ENCODE measurements around the gene TTC7B.
"Not testable (repeated sequence)": the region's sequence is repeated elsewhere in the genome, so short reads cannot be mapped to it uniquely, and the experiment has no call there.

TTC7B gene

GRCh38 chr14:90530523-90530922 lies 285.7 kb downstream of the TTC7B start:
- H3K4me3 ChIP-seq (ENCODE audit: low read depth in 1 of 5, low read length in 5 of 5) = no peak overlapping the region
- H3K27me3 ChIP-seq (ENCODE audit: control insufficient read depth in 5 of 5, insufficient read depth in 4 of 5, low read length in 5 of 5) = no peaks in the 10 kb centered on the region
- H3K27ac ChIP-seq (ENCODE audit: low read depth, low read length) = no peak overlapping the region
- H3K9me3 ChIP-seq (ENCODE audit: control insufficient read depth in 5 of 5, low read length in 5 of 5) = peaks cover 0 to 3% (median 0%) of the 10 kb centered on the region in 5 donors
- H3K36me3 ChIP-seq (ENCODE audit: control insufficient read depth in 5 of 5, insufficient read depth in 5 of 5, low read length in 5 of 5) = no peaks in the 10 kb centered on the region
- peaks cover 2 to 30% (median 19%) of the 10 kb centered on the region in 5 donors for H3K4me1 ChIP-seq (ENCODE audit: control insufficient read depth in 5 of 5, insufficient read depth in 5 of 5, low read length in 5 of 5)
- H3K9ac ChIP-seq (ENCODE audit: low read length in 5 of 5) = no peak overlapping the region

- peaks cover 0 to 20% (median 6%) of the 10 kb centered on the region in 5 donors for H3K4me1 ChIP-seq (ENCODE audit: control insufficient read depth in 5 of 5, insufficient read depth in 5 of 5, low read length in 5 of 5)
- peaks cover 0 to 3% (median 0%) of the 10 kb centered on the region in 5 donors for H3K27me3 ChIP-seq (ENCODE audit: control insufficient read depth in 5 of 5, insufficient read depth in 4 of 5, low read length in 5 of 5)
- peaks cover 0 to 3% (median 0%) of the 10 kb centered on the region in 5 donors for H3K9me3 ChIP-seq (ENCODE audit: control insufficient read depth in 5 of 5, low read length in 5 of 5)
- H3K4me3 ChIP-seq (ENCODE audit: low read depth in 1 of 5, low read length in 5 of 5) = no peak overlapping the region
- H3K9ac ChIP-seq (ENCODE audit: low read length in 5 of 5) = no peak overlapping the region
- H3K27ac ChIP-seq (ENCODE audit: low read depth, low read length) = no peak overlapping the region
- H3K36me3 ChIP-seq (ENCODE audit: control insufficient read depth in 5 of 5, insufficient read depth in 5 of 5, low read length in 5 of 5) = no peaks in the 10 kb centered on the region
These were observed 288.3 kb downstream of the TTC7B start for GRCh38 chr14:90527978-90528377.

- H3K27ac ChIP-seq (ENCODE audit: low read depth, low read length); H3K9me3 ChIP-seq (ENCODE audit: control insufficient read depth in 5 of 5, low read length in 5 of 5); H3K9ac ChIP-seq (ENCODE audit: low read length in 5 of 5); H3K4me3 ChIP-seq (ENCODE audit: low read depth in 1 of 5, low read length in 5 of 5); H3K27me3 ChIP-seq (ENCODE audit: control insufficient read depth in 5 of 5, insufficient read depth in 4 of 5, low read length in 5 of 5); H3K36me3 ChIP-seq (ENCODE audit: control insufficient read depth in 5 of 5, insufficient read depth in 5 of 5, low read length in 5 of 5): not testable (repeated sequence)
- H3K4me1 ChIP-seq (ENCODE audit: control insufficient read depth in 5 of 5, insufficient read depth in 5 of 5, low read length in 5 of 5) = peaks cover 0 to 30% (median 15%) of the 10 kb centered on the region in 5 donors
These were observed 289.7 kb downstream of the TTC7B start for GRCh38 chr14:90526536-90526935.

GRCh38 chr14:90525353-90526028 lies 290.7 kb downstream of the TTC7B start:
- peaks cover 4 to 40% (median 25%) of the 10 kb centered on the region in 5 donors for H3K4me1 ChIP-seq (ENCODE audit: control insufficient read depth in 5 of 5, insufficient read depth in 5 of 5, low read length in 5 of 5)
- not testable (repeated sequence) for H3K36me3 ChIP-seq (ENCODE audit: control insufficient read depth in 5 of 5, insufficient read depth in 5 of 5, low read length in 5 of 5); H3K27ac ChIP-seq (ENCODE audit: low read depth, low read length); H3K9me3 ChIP-seq (ENCODE audit: control insufficient read depth in 5 of 5, low read length in 5 of 5); H3K4me3 ChIP-seq (ENCODE audit: low read depth in 1 of 5, low read length in 5 of 5); H3K27me3 ChIP-seq (ENCODE audit: control insufficient read depth in 5 of 5, insufficient read depth in 4 of 5, low read length in 5 of 5); H3K9ac ChIP-seq (ENCODE audit: low read length in 5 of 5)

- H3K9ac ChIP-seq (ENCODE audit: low read length in 5 of 5) = no peak overlapping the region
- peaks cover 0 to 7% (median 3%) of the 10 kb centered on the region in 5 donors for H3K9me3 ChIP-seq (ENCODE audit: control insufficient read depth in 5 of 5, low read length in 5 of 5)
- H3K36me3 ChIP-seq (ENCODE audit: control insufficient read depth in 5 of 5, insufficient read depth in 5 of 5, low read length in 5 of 5) = no peaks in the 10 kb centered on the region
- no peak overlapping the region for H3K4me3 ChIP-seq (ENCODE audit: low read depth in 1 of 5, low read length in 5 of 5)
- peaks cover 0 to 9% (median 3%) of the 10 kb centered on the region in 5 donors for H3K27me3 ChIP-seq (ENCODE audit: control insufficient read depth in 5 of 5, insufficient read depth in 4 of 5, low read length in 5 of 5)
- H3K4me1 ChIP-seq (ENCODE audit: control insufficient read depth in 5 of 5, insufficient read depth in 5 of 5, low read length in 5 of 5) = peaks cover 4 to 53% (median 33%) of the 10 kb centered on the region in 5 donors
- H3K27ac ChIP-seq (ENCODE audit: low read depth, low read length) = peak overlapping the region; percentile 0
These were observed 292.0 kb downstream of the TTC7B start for GRCh38 chr14:90523961-90524875.

- Histone ChIP-seq H3K9me3 (ENCODE audit: control insufficient read depth in 5 of 5, low read length in 5 of 5) (peaks cover 0 to 7% (median 3%) of the 10 kb centered on the region in 5 donors), H3K4me1 (ENCODE audit: control insufficient read depth in 5 of 5, insufficient read depth in 5 of 5, low read length in 5 of 5) (peaks cover 4 to 60% (median 38%) of the 10 kb centered on the region in 5 donors), H3K27me3 (ENCODE audit: control insufficient read depth in 5 of 5, insufficient read depth in 4 of 5, low read length in 5 of 5) (peaks cover 0 to 9% (median 5%) of the 10 kb centered on the region in 5 donors), H3K4me3 (ENCODE audit: low read depth in 1 of 5, low read length in 5 of 5) (no peak overlapping the region), H3K9ac (ENCODE audit: low read length in 5 of 5) (no peak overlapping the region), H3K36me3 (ENCODE audit: control insufficient read depth in 5 of 5, insufficient read depth in 5 of 5, low read length in 5 of 5) (no peaks in the 10 kb centered on the region), H3K27ac (ENCODE audit: low read depth, low read length) (peak overlapping the region; percentile 0)
These were observed 292.7 kb downstream of the TTC7B start for GRCh38 chr14:90523544-90523943.

GRCh38 chr14:90522571-90523191 lies 293.5 kb downstream of the TTC7B start:
- Histone ChIP-seq H3K27me3 (ENCODE audit: control insufficient read depth in 5 of 5, insufficient read depth in 4 of 5, low read length in 5 of 5) (peaks cover 0 to 9% (median 6%) of the 10 kb centered on the region in 5 donors), H3K4me3 (ENCODE audit: low read depth in 1 of 5, low read length in 5 of 5) (no peak overlapping the region), H3K9me3 (ENCODE audit: control insufficient read depth in 5 of 5, low read length in 5 of 5) (peaks cover 0 to 7% (median 3%) of the 10 kb centered on the region in 5 donors), H3K36me3 (ENCODE audit: control insufficient read depth in 5 of 5, insufficient read depth in 5 of 5, low read length in 5 of 5) (no peaks in the 10 kb centered on the region), H3K9ac (ENCODE audit: low read length in 5 of 5) (no peak overlapping the region), H3K4me1 (ENCODE audit: control insufficient read depth in 5 of 5, insufficient read depth in 5 of 5, low read length in 5 of 5) (peaks cover 4 to 69% (median 46%) of the 10 kb centered on the region in 5 donors), H3K27ac (ENCODE audit: low read depth, low read length) (peak overlapping the region; percentile 0)

- Histone ChIP-seq H3K4me1 (ENCODE audit: control insufficient read depth in 5 of 5, insufficient read depth in 5 of 5, low read length in 5 of 5) (peaks cover 4 to 75% (median 46%) of the 10 kb centered on the region in 5 donors), H3K36me3 (ENCODE audit: control insufficient read depth in 5 of 5, insufficient read depth in 5 of 5, low read length in 5 of 5) (no peaks in the 10 kb centered on the region), H3K9me3 (ENCODE audit: control insufficient read depth in 5 of 5, low read length in 5 of 5) (peaks cover 0 to 7% (median 3%) of the 10 kb centered on the region in 5 donors), H3K4me3 (ENCODE audit: low read depth in 1 of 5, low read length in 5 of 5) (no peak overlapping the region), H3K9ac (ENCODE audit: low read length in 5 of 5) (no peak overlapping the region), H3K27me3 (ENCODE audit: control insufficient read depth in 5 of 5, insufficient read depth in 4 of 5, low read length in 5 of 5) (peaks cover 0 to 9% (median 6%) of the 10 kb centered on the region in 5 donors), H3K27ac (ENCODE audit: low read depth, low read length) (peak overlapping the region; percentile 30)
These were observed 294.2 kb downstream of the TTC7B start for GRCh38 chr14:90521930-90522483.

- peak overlapping the region; percentile 30 for H3K27ac ChIP-seq (ENCODE audit: low read depth, low read length)
- no peaks in the 10 kb centered on the region for H3K36me3 ChIP-seq (ENCODE audit: control insufficient read depth in 5 of 5, insufficient read depth in 5 of 5, low read length in 5 of 5)
- H3K9ac ChIP-seq (ENCODE audit: low read length in 5 of 5) = no peak overlapping the region
- peaks cover 0 to 7% (median 3%) of the 10 kb centered on the region in 5 donors for H3K9me3 ChIP-seq (ENCODE audit: control insufficient read depth in 5 of 5, low read length in 5 of 5)
- no peak overlapping the region for H3K4me3 ChIP-seq (ENCODE audit: low read depth in 1 of 5, low read length in 5 of 5)
- H3K4me1 ChIP-seq (ENCODE audit: control insufficient read depth in 5 of 5, insufficient read depth in 5 of 5, low read length in 5 of 5) = peaks cover 4 to 76% (median 46%) of the 10 kb centered on the region in 5 donors
- H3K27me3 ChIP-seq (ENCODE audit: control insufficient read depth in 5 of 5, insufficient read depth in 4 of 5, low read length in 5 of 5) = peaks cover 0 to 9% (median 6%) of the 10 kb centered on the region in 5 donors
These were observed 294.9 kb downstream of the TTC7B start for GRCh38 chr14:90521084-90521929.
